ENCODE results near the gene GAA. TPM values are rescaled to one million over a fixed set of nuclear protein-coding genes. Genes with fewer than 3 reads are reported as not detected.

The GAA gene
- polyA plus RNA-seq, 1 of the 3 experiments (the other 2 are of a cell fraction): 27.3 TPM

GRCh38 chr17:80060644-80061043 lies 40.7 kb upstream of the GAA start:
- ChIA-PET POLR2A (no interaction called here), CTCF (interaction anchor here (1.0 kb wide), 1 partner anchor 22 kb away, joined by 4 read pairs; no protein-coding TSS in a partner anchor)
- Histone ChIP-seq H3K9me3 (no peaks in the 10 kb centered on the region), H2AFZ (ENCODE audit: low read depth) (no peak overlapping the region), H3K9me2 (no peaks in the 10 kb centered on the region), H3K27me3 (ENCODE audit: insufficient read depth) (no peaks in the 10 kb centered on the region), H3K4me2 (no peak overlapping the region), H3K79me2 (ENCODE audit: insufficient read depth) (no peaks in the 10 kb centered on the region), H3K4me3 (ENCODE audit: low read depth in 2 of 2, low read length in 1 of 2) (no peak overlapping the region), H4K20me1 (ENCODE audit: insufficient read depth) (no peaks in the 10 kb centered on the region), H3K9ac (no peak overlapping the region), H3K4me1 (ENCODE audit: control insufficient read depth in 1 of 2, insufficient read depth in 2 of 2, low read depth in 1 of 2, low read length in 1 of 2) (no peaks in the 10 kb centered on the region), H3F3A (replicated peaks; ENCODE audit: insufficient read depth) (no peaks in the 10 kb centered on the region), H3K36me3 (replicated peaks in 1 of 2; ENCODE audit: control insufficient read depth in 1 of 2, insufficient read depth in 2 of 2, low read length in 1 of 2) (peaks cover 0 to 7% of the 10 kb centered on the region in 2 experiments), H3K27ac (ENCODE audit: low read depth in 2 of 2, low read length in 1 of 2) (no peak overlapping the region)
- 83% methylated on average over 4 of the region's 4 CpGs for WGBS (ENCODE audit: low lambda C conversion rate)
- no peak for TF ChIP-seq JUND (IDR thresholded peaks at IDR 0.05)
- no peak for TF ChIP-seq TEAD4 (IDR thresholded peaks at IDR 0.05; ENCODE audit: borderline replicate concordance, insufficient read depth)
- TF ChIP-seq FOXJ3 (CRISPR knock-in tag; IDR thresholded peaks at IDR 0.05): no peak
- TF ChIP-seq ELF1 (IDR thresholded peaks at IDR 0.05): no peak
- no peak for TF ChIP-seq RXRA (IDR thresholded peaks at IDR 0.05; ENCODE audit: borderline replicate concordance, low read depth)
- no peak for TF ChIP-seq REST (IDR thresholded peaks at IDR 0.05; ENCODE audit: low read depth, low read length)
- TF ChIP-seq USF1 (IDR thresholded peaks at IDR 0.05; ENCODE audit: borderline replicate concordance, low read depth): no peak
- no peak for TF ChIP-seq FOSL2 (IDR thresholded peaks at IDR 0.05; ENCODE audit: borderline replicate concordance, low read depth)
- TF ChIP-seq ZBTB33 (IDR thresholded peaks at IDR 0.05; ENCODE audit: borderline replicate concordance, low read depth): no peak
- no peak for TF ChIP-seq USF2 (IDR thresholded peaks at IDR 0.05; ENCODE audit: borderline replicate concordance, low read depth, low read length)
- no peak for TF ChIP-seq SMC3 (IDR thresholded peaks at IDR 0.05; ENCODE audit: low read depth, low read length)
- TF ChIP-seq FOXM1 (IDR thresholded peaks at IDR 0.05; ENCODE audit: low read depth): no peak
- TF ChIP-seq MAX (IDR thresholded peaks at IDR 0.05; ENCODE audit: low read depth): no peak
- no peak for TF ChIP-seq GABPA (IDR thresholded peaks at IDR 0.05; ENCODE audit: low read depth)
- no peak for TF ChIP-seq NFIC (IDR thresholded peaks at IDR 0.05; ENCODE audit: borderline replicate concordance)
- no peak for TF ChIP-seq POLR2AphosphoS5 (IDR thresholded peaks at IDR 0.05; ENCODE audit: low read depth, low read length)
- no peak for TF ChIP-seq RFX5 (IDR thresholded peaks at IDR 0.05; ENCODE audit: low read length)
- no peak for TF ChIP-seq GATA2 (CRISPR knock-in tag; IDR thresholded peaks at IDR 0.05)
- no peak for TF ChIP-seq YY1 (IDR thresholded peaks at IDR 0.05; ENCODE audit: low read depth)
- TF ChIP-seq TCF12 (IDR thresholded peaks at IDR 0.05): no peak
- DNase-seq: no peak
